GM21825 (cell line): ENCODE measurements around the gene ARHGEF26.

Experiments
- ATAC-seq: cut with Tn5 transposase; IDR thresholded peaks from one replicate; pipeline ENCODE4 v1.9.1; 2021; ENCODE audit warnings: mild to moderate bottlenecking, moderate library complexity; ENCODE audit not compliant: unreplicated experiment

The ARHGEF26 gene

GRCh38 chr3:154247806-154248415, 126.7 kb downstream of the ARHGEF26 start:
- no peak for ATAC-seq

GRCh38 chr3:154250291-154250690, 129.1 kb downstream of the ARHGEF26 start:
- no peak for ATAC-seq

GRCh38 chr3:154251610-154252009, 130.4 kb downstream of the ARHGEF26 start:
- no peak for ATAC-seq

DNA sequence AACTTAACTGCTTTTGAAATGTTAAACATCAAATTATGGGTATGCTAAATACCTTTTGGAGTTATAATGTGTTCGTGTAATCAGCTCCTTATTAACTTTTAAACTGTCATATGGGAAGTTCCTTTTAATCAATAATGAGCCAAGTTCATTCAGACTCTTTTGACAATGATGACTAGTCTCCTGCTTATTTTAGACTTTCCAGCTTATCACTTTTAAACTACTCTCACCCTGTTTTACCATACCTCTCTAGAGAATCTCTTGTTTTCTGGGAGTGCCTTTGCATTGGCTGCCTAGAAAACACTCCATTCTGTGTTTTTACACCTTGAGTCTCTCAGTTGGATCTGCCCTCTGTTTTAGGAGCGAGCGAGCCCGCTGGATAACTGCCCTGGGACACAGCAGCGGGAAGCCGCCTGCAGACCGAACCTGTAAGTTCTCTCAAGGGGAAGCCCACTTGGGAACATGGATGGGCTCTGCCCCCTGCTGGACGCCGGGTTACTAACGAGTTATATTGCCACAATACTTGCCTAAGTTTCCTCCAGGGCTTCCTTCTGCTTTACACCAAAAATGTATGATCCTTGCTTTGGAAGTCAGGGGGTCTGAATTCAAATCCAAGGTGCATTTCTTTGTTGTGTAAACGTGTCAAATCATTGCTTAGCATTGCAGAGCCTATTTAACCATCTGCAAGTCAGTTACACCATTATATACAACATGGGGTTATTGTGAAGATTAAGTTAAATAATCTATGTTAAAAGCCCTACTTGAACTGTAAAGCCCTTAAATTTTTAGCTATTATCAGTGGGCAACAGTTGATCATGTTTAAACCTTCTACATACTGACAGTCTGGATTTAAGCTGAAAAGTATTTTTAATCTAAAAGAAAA, 131.8 kb downstream of the ARHGEF26 start:
- ATAC-seq = peak; percentile 94

- ATAC-seq = no peak
Observed at GRCh38 chr3:154254527-154254926, 133.3 kb downstream of the ARHGEF26 start.

DNA sequence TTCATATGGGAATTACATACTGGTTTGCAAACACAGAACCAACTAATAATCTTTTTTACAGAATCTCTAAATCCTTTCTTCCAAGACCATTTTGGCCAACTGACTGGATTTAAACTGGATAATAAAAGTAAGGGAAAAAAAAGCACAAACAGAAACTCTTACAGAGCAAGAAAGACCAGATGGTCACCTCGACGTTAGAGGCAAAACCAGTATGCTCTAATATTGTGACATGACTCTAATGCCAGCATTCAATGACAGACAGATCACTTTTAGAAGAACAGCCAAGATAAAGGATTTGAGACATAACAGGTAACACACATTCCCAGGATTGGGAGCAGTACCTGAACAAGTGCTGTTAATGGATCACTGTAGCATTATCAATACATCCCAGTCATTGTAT, 152.2 kb downstream of the ARHGEF26 start:
- no peak for ATAC-seq

DNA sequence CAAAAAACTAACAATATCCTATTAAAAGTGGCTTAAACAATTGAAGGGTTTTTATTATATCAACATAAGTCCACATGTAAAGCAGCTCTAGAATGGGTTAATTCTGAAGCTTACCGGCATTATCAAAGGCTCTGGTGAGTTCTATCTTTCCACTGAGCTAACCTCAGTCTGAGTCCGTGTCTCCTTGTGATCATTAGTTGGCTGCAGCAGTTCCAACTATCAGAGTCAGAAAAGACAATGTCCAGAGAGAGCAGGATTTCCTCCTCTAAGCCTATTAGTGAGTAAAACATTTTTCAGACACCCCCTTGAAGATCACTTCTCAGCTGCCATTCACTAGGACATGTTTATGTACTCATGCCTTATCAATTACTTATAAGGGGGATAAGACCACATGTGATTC, 153.2 kb downstream of the ARHGEF26 start:
- ATAC-seq = no peak

GRCh38 chr3:154275292-154275691, 154.1 kb downstream of the ARHGEF26 start:
- no peak for ATAC-seq

- ATAC-seq = no peak
Observed at GRCh38 chr3:154275965-154276364, 154.8 kb downstream of the ARHGEF26 start.

DNA sequence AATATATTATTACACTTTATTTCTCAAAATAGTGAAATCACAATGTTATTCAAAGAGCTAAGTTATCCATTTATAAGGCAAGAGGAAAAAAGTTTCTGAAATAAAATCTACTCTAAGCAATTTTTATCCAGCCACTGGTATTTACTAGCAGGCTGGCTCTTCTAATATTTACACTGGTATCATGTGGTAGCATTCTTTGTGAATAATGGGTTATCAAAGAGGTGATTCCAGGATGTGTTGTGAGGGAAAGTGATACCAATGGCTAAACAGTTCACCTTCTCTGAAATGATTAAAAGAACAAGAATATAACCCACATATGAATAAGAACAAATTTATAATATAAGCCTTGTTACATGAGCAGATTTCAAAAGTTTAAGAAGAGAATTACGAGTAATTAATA, 159.0 kb downstream of the ARHGEF26 start:
- ATAC-seq = no peak

- peak; percentile 54 for ATAC-seq
Observed at GRCh38 chr3:154285221-154285620, 164.0 kb downstream of the ARHGEF26 start.

DNA sequence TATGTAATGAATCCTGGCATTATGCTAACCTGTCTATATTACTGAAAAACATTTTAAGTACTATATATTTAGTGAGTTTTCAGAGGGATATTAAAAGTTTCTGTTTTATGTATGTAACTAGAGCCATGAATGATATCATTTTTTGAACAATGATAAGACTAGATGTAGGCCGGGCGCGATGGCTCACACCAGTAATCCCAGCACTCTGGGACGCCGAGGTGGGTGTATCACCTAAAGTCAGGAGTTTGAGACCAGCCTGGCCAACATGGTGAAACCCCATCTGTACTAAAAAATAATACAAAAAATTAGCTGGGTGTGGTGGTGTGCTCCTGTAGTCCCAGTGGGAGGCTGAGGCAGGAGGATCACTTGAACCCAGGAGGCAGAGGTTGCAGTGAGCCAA, 169.0 kb downstream of the ARHGEF26 start:
- ATAC-seq = no peak

DNA sequence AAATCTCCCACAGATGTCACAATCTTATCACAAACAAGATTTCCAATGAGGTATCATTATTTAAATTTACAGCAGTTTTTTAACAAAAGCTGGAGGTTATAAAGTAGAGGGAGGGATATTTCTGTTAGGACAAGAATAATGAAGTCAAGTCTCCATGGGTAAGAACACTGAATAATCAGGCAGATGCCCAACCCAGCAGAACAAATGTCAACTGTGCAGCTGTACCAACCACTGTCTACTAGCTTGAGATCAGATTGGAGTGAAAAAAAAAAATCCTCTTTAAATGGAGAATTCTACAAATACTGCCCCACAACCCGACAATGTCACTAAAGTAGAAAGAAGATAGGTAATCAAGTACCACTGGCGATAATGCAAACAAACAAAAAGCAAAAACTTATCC, 172.8 kb downstream of the ARHGEF26 start:
- ATAC-seq = no peak

DNA sequence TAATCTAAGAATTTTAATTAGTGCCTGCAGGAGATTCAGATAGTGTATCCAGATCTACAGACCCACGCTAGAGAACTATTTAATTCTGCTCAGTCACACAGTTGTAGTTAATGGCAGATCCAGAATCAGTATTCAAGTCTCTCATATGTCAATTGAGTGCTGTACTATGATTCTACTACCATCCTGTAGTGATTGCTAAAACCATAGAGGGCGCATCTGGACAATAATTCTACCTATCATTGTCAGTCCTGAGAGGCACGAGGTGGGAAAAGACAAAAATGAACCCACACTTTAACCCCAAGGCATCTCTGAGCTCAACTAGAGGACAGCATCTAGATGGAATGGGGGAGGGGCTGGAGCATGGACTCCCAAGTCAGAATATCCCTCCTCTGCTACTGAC, 180.4 kb downstream of the ARHGEF26 start:
- ATAC-seq = no peak

DNA sequence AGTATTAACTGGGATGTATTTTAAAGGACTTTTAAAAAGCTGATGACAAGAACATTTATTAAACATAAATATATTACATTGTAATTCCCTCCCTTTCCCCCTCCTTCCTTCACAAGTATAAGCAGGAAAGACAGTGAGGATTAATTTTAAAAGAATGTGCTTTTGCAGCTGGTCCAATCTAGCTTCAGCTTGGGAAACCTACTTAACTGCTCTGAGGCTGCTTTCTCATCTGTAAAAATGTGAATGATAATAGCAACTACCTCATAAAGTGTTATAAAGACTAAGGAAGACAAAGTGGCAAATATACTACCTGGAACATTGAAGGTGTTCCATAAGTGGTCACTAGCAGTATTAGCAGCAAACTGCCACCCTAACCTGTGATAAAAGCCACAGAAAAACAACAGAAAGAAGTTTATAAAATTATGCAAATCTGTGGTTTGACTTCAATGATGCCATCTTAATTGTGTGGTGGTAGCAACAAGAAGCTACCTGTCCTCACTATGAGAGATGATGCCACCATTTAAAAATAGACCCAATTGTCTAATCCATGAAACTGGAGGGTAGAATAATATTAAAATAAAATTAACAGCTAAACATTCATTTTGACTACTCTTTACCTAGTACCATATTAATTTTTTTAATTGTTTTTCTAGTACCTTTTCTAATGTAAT, 183.1 kb downstream of the ARHGEF26 start:
- ATAC-seq = no peak

GRCh38 chr3:154304936-154305335, 183.7 kb downstream of the ARHGEF26 start:
- peak; percentile 45 for ATAC-seq

DNA sequence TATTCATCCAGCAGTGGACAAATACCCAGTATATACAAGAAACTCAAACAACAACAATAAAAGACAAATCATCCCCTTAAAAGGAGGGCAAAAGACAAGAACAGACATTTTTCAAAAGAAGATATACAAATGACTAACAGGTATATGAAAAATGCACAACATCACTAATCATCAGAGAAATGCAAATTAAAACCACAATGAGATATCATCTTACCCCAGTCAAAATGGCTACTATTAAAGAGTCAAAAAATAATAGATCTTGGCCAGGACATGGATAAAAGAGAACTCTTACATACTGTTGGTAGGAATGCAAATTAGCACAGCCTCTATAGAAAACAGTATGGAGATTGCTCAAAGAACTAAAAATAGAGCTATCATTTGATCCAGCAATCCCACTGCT, 186.2 kb downstream of the ARHGEF26 start:
- ATAC-seq = no peak
